ENCODE data around the gene ETS2.

Gene ETS2

GRCh38 chr21:38848187-38848609 is 42.5 kb downstream of the ETS2 start:
- no peak for TF ChIP-seq CTCF (IDR thresholded peaks at IDR 0.05)

- no peak for TF ChIP-seq CTCF (IDR thresholded peaks at IDR 0.05)
These were observed 44.0 kb downstream of the ETS2 start for GRCh38 chr21:38849776-38850175.

GRCh38 chr21:38850277-38850951 is 44.7 kb downstream of the ETS2 start:
- no peak for TF ChIP-seq CTCF (IDR thresholded peaks at IDR 0.05)

- no peak for TF ChIP-seq CTCF (IDR thresholded peaks at IDR 0.05)
These were observed 45.4 kb downstream of the ETS2 start for GRCh38 chr21:38851101-38851500.

- TF ChIP-seq CTCF (IDR thresholded peaks at IDR 0.05) = no peak
These were observed 46.5 kb downstream of the ETS2 start for GRCh38 chr21:38852278-38852677.

- TF ChIP-seq CTCF (IDR thresholded peaks at IDR 0.05) = no peak
These were observed 47.0 kb downstream of the ETS2 start for GRCh38 chr21:38852708-38853107.

GRCh38 chr21:38853421-38853919 is 47.7 kb downstream of the ETS2 start:
- no peak for TF ChIP-seq CTCF (IDR thresholded peaks at IDR 0.05)

All from LNCAP (cell line).